ENCODE results near the gene CASP2.

- no peak for TF ChIP-seq POLR2A (IDR thresholded peaks at IDR 0.05)
- TF ChIP-seq, protein P1, sequence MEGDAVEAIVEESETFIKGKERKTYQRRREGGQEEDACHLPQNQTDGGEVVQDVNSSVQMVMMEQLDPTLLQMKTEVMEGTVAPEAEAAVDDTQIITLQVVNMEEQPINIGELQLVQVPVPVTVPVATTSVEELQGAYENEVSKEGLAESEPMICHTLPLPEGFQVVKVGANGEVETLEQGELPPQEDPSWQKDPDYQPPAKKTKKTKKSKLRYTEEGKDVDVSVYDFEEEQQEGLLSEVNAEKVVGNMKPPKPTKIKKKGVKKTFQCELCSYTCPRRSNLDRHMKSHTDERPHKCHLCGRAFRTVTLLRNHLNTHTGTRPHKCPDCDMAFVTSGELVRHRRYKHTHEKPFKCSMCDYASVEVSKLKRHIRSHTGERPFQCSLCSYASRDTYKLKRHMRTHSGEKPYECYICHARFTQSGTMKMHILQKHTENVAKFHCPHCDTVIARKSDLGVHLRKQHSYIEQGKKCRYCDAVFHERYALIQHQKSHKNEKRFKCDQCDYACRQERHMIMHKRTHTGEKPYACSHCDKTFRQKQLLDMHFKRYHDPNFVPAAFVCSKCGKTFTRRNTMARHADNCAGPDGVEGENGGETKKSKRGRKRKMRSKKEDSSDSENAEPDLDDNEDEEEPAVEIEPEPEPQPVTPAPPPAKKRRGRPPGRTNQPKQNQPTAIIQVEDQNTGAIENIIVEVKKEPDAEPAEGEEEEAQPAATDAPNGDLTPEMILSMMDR (IDR thresholded peaks at IDR 0.05 in 4 of 5, conservative IDR thresholded peaks at IDR 0.05 in 1 of 5) = no peak
Observed at GRCh38 chr7:143295870-143296269, 7.7 kb downstream of the CASP2 start.

All from gastrocnemius medialis (tissue), 4 donors.